IPS-NIHi7 (cell line): ENCODE results near the gene FILIP1L.
"Not testable (repeated sequence)": the region's sequence is repeated elsewhere in the genome, so short reads cannot be mapped to it uniquely, and the experiment has no call there.

Experiments
- DNase-seq: peaks from one replicate; pipeline ENCODE4 v3.0.0; 2012; ENCODE audit warnings: mixed read lengths; ENCODE audit errors: extremely low spot score

Gene FILIP1L

DNA sequence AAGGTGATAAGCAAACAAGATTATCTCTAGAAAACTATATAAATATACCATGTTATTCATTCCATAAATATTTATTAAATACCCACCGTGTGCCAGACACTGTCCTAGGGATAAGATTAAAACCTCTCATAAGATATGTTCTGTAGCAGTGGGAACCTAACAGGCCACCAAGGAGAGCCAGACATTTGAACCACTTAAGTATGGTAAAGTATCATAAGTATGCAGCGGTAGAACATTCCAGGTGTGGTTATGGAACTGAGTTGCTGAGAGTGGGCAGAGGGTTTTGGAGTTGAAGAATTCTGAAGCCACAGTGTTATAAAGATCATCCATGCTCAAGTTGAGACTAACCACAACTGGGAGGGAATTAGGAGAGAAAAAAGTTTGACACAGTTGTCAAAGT is 14.7 kb downstream of the FILIP1L start:
- DNase-seq, result no peak

DNA sequence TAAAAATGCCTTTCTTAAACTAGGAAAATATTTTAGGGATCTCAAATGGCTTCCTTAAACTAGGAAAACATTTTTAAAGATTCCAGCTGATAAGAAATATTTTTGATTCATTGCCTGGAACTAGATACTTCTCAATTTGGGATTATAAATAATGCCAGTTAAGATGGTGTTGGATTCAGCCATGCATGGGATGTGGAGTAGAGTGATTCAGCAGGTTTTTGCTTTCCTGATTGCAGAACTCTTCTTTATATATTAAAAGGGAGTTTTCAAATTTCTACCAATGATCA is 15.6 kb downstream of the FILIP1L start:
- DNase-seq, result no peak

- no peak for DNase-seq
Observed at GRCh38 chr3:100097919-100098783, 16.1 kb downstream of the FILIP1L start.

DNA sequence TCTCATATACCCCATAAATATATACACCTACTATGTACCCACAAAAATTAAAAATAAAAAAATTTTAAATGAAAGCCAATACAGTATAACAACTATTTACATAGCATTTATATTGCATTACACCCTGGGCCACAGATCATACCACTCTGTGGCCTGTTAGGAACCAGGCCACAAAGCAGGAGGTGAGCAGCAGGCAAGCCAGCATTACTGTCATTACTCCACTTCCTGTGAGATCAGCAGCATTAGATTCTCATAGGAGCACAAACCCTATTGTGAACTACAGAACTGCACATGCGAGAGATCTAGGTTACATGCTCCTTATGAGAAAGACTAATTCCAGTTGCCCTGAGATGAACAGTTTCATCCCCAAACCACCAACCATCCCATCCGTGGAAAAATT is 17.4 kb downstream of the FILIP1L start:
- DNase-seq, result no peak

- DNase-seq, result not testable (repeated sequence)
Observed at GRCh38 chr3:100096286-100096685, 18.0 kb downstream of the FILIP1L start.

GRCh38 chr3:100093831-100094230 is 20.5 kb downstream of the FILIP1L start:
- DNase-seq, result no peak

DNA sequence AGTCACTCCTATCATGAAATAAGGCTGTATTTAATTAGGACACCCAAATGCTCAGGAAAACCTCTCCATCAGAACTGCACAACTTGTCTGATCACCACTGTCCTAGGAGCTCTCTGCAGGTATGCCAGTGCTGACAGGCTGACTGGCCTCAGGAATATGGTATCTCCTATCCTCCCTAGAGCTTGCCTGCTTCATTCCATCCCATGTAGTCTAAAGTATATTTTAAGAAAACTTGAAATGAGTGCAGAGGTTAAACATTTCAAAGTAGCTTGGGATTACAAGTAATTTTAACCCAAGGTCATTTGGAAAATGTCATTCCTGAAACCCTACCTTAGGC is 23.7 kb downstream of the FILIP1L start:
- no peak for DNase-seq

GRCh38 chr3:100089812-100090668 is 24.3 kb downstream of the FILIP1L start:
- DNase-seq, result peak; percentile 57

- DNase-seq, result no peak
Observed at GRCh38 chr3:100088735-100089368, 25.4 kb downstream of the FILIP1L start.

GRCh38 chr3:100087198-100087597 is 27.1 kb downstream of the FILIP1L start:
- no peak for DNase-seq

GRCh38 chr3:100086401-100086800 is 27.9 kb downstream of the FILIP1L start:
- DNase-seq, result no peak

DNA sequence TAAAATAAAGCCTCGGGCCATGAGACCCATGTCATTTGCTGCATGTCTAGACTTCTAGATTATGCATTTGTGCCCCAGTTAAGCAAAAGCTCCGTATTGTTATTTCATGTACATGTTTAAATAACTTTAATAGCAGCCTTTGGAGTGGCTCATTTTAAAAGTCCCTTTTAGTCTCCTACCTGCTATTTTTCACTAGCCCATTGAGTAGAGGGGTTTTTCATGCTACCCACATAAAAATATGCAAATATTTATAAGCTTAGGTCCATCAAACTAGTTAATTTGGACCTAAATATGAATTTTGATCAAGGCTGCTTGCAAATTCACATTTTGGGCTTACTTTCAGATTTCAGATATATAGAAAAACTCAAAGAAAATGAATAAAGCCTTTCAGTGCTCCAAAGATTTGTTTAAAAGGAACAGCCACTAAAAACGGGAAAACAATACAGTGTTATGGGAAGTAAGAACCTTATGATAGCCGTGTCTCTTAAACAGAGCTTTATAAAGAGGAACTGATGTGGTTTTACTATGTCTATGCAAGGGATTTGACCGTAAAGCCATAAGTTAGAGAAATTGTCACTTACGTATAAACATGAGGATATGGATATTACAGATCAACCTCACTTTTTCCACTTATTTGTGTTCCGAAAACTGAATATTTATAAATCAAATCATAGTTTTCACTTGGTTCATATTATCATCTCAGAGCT is 30.0 kb downstream of the FILIP1L start:
- no peak for DNase-seq

DNA sequence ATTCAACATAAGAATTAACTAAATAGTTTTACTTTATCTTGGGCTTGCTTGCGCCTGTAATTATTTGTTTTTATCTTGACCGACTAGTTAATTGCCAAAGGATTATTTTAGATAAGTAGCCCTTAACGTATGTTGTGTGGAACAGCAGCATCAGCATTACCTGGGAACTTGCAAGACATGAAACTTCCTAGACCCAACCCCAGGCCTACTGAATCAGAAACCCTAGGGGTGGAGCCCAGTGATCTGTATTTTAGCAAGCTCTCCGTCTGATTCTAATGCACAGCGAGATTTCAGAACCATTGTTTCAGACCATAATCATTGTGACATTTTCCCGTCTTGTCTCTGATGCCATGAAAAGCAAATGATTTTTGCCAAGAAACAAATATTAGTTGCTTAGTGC is 31.1 kb downstream of the FILIP1L start:
- DNase-seq, result no peak

DNA sequence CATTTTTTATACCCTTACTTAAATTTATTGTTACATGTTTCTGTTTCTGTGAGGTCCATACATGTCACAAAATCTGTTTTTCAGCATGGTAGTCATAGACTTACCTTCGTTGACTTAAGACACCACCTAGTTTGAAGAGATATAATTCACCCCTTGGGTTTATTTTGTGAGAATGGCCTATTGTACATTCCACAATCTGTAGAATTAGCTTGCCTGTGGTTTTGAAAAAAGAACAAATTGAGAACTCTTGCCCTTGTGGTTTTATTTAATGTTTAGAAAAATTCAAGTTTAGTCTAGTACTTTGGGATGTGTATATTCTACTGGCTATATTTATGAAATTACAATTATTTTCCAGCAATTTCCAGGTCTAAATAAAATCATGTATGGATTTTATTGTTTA is 31.6 kb downstream of the FILIP1L start:
- DNase-seq, result no peak

DNA sequence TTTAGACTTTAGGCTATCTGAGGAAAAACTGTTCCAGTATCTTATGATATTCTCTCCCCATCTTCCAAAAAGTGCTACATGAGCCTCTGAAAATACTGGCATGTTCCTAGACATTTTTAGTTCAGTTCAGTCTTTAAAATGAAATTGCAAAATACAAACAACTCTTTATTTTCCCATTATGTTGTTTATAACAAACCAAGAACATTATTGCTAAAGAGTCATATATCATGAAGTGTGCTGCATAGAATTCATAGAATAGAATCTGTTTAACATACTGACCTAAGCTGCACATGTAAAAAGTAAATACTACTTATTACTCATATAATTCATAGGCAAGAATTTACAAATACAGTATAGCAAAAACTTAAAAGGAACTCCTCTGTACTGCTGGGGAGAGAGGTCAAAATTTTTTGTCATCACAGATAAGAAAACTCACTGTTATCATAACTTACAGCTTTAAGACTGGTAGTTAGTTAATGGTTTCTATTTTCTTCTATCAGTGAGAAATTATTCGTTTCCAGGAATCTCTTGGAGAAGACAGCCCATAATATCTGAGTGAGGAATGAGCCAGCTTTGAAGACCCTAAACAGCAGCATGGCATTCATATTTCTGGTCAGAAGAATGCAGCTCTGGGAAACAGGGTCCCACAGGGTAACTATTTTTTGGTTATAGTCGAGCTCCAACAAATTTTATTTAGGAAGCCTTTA is 32.2 kb downstream of the FILIP1L start:
- no peak for DNase-seq

DNA sequence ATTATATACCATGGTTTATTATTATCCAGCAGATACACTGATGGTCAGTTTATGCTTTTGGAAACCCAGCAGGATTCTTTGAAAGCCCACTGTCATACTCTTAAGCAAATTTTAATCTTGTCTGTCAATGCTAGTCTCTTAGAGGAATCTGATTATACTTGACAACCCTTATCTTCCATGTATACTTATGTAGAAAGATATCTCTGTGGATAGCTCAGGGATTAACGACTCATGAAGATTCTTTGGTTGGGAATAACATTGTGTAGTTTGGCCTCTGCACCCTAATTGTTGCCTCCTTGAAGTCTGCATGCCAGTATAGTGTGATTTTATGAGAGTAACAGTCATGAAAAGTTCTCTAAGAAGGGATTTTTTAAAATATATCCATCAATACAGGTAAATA is 33.0 kb downstream of the FILIP1L start:
- DNase-seq, result no peak

DNA sequence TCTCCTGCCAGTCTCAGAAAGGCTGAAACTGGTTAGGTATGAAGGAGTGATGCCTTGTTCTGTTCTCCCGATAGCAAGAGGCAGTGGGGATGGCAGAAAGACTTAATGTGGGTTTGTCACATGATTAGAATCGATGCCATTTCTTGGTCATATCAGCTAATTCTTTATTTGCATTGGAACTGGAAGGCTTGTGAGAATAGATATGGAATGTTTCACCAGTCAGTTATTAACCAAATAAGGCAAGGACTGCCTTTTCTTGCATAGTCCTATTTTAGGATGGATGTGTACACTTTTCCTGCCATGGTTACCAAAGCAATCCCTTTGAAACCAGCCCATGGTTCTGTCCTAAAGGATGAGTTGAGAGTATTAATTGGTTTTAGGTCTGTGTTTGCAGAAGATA is 33.7 kb downstream of the FILIP1L start:
- no peak for DNase-seq

DNA sequence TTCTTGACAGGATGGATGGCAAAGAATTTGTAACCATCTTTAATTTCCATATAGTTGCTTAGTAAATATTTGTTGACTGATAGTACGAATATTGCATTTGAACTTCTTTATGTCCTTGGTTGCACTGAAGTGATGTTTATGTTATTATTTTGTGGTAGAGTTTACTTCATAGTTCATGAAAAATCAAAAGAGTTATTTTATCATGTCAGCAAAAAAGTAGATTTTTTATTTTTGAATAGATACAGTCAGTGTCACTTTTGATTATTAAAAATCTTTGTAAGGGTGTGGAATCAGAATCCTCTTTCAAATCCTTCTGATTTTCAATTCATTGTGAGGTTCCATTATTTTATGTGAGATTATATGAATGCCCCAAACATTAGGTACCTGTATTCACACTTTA is 35.0 kb downstream of the FILIP1L start:
- no peak for DNase-seq

GRCh38 chr3:100076731-100077529 is 37.4 kb downstream of the FILIP1L start:
- no peak for DNase-seq

DNA sequence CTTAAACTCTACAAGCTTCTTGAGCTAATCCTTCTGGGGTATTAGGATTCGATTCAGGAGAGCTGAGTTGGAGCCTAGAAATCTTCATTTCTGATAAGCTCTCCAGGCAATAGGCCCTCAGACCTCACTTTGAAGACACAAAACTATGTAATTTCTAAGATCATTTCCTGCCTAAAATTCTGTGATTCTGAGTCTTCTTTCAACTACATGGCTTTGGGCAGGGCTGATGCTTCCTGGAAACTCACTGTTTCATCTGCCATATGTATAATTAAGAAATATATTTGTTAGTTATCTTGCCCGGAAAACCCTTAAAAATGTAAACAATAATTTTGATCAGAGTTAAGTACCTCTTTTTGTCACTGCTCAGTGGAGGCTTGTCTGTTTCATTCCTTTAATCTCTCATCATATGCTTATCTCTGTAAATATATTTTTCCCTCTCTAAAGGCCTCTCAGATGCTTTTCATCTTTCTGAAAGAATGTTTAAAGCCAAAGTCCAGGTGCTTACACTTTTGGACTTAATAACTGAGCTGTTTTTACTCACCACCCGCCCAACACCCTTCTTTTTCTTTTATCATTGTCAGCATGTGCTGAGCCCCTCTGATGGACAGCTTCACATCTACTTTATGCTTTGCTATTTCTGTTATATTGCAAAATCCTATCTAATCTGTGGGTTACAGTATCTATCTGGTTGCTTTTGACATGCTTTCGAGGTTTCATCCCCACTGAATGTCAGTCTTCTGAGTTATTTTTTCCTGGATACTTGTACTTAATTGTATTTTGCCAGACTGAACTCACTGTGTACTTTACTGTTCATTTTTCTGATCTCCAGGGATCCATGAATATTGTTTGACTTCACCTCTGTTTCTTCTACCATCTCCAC is 38.2 kb downstream of the FILIP1L start:
- no peak for DNase-seq
